ENCODE data around the gene ZNF205. TPM values are rescaled to one million over a fixed set of nuclear protein-coding genes. Genes with fewer than 3 reads are reported as not detected.

Gene ZNF205
- total and polyA plus RNA-seq, 9 of the 15 experiments (the other 6 are each of a cell fraction or from before 2014, with no cell fraction given): 2.4 to 11.8 (median 5.1) TPM; not detected in 2

DNA sequence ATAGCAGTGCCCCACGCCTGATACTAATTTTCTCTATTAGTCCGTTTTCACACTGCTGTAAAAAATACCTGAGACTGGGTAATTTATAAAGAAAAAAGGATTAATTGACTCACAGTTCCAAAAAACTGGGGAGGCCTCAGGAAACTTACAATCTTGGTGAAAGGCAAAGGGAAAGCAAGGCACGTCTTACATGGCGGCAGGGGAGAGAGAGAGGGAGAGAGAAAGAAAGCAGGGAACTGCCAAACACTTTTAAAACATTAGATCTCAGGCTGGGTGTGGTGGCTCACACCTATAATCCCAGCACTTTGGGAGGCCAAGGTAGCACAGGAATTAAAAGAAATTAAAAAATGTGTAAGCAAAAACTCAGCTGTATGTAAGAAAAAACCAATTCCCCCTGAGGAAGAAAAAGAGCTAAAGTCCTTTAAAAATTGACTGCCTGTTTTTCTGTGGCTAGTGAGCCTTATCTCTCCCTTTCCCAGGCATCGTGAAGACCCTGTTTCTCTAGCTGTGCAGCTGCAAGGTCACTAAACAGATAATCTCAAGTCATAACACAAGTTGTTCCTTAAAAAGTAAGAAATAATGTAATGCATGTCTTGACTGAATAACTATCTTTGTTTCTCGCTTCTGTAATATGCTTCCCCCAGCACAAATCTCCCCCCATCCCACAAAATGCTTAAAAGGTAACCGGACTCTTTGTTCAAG, 27.3 kb upstream of the ZNF205 start (continued):
- TF ChIP-seq NFE2L1 (tag; IDR thresholded peaks at IDR 0.05; ENCODE audit: borderline replicate concordance, low read depth): no peak
- TF ChIP-seq ATF7 (IDR thresholded peaks at IDR 0.05): no peak
- TF ChIP-seq, protein P1, sequence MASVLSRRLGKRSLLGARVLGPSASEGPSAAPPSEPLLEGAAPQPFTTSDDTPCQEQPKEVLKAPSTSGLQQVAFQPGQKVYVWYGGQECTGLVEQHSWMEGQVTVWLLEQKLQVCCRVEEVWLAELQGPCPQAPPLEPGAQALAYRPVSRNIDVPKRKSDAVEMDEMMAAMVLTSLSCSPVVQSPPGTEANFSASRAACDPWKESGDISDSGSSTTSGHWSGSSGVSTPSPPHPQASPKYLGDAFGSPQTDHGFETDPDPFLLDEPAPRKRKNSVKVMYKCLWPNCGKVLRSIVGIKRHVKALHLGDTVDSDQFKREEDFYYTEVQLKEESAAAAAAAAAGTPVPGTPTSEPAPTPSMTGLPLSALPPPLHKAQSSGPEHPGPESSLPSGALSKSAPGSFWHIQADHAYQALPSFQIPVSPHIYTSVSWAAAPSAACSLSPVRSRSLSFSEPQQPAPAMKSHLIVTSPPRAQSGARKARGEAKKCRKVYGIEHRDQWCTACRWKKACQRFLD (CRISPR knock-in tag; IDR thresholded peaks at IDR 0.05): 0 out of 2 replicates have a peak, but pooled peaks have one; percentile 36
- no peak for TF ChIP-seq NFIC (IDR thresholded peaks at IDR 0.05)
- no peak for TF ChIP-seq ETV6 (IDR thresholded peaks at IDR 0.05; ENCODE audit: borderline replicate concordance in 1 of 2, low read depth in 2 of 2, low read length in 1 of 2)
- no peak for TF ChIP-seq ETV6 (CRISPR knock-in tag; IDR thresholded peaks at IDR 0.05; ENCODE audit: borderline replicate concordance)
- peak; percentile 55 for TF ChIP-seq CBFA2T3 (IDR thresholded peaks at IDR 0.05)
- TF ChIP-seq, protein P2, sequence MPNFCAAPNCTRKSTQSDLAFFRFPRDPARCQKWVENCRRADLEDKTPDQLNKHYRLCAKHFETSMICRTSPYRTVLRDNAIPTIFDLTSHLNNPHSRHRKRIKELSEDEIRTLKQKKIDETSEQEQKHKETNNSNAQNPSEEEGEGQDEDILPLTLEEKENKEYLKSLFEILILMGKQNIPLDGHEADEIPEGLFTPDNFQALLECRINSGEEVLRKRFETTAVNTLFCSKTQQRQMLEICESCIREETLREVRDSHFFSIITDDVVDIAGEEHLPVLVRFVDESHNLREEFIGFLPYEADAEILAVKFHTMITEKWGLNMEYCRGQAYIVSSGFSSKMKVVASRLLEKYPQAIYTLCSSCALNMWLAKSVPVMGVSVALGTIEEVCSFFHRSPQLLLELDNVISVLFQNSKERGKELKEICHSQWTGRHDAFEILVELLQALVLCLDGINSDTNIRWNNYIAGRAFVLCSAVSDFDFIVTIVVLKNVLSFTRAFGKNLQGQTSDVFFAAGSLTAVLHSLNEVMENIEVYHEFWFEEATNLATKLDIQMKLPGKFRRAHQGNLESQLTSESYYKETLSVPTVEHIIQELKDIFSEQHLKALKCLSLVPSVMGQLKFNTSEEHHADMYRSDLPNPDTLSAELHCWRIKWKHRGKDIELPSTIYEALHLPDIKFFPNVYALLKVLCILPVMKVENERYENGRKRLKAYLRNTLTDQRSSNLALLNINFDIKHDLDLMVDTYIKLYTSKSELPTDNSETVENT (CRISPR knock-in tag; IDR thresholded peaks at IDR 0.05): no peak
- no peak for TF ChIP-seq ZNF165 (CRISPR knock-in tag; IDR thresholded peaks at IDR 0.05; ENCODE audit: borderline replicate concordance)
- TF ChIP-seq, protein P3, sequence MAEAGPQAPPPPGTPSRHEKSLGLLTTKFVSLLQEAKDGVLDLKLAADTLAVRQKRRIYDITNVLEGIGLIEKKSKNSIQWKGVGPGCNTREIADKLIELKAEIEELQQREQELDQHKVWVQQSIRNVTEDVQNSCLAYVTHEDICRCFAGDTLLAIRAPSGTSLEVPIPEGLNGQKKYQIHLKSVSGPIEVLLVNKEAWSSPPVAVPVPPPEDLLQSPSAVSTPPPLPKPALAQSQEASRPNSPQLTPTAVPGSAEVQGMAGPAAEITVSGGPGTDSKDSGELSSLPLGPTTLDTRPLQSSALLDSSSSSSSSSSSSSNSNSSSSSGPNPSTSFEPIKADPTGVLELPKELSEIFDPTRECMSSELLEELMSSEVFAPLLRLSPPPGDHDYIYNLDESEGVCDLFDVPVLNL (CRISPR knock-in tag; IDR thresholded peaks at IDR 0.05; ENCODE audit: low read depth): no peak
- TF ChIP-seq, protein P4, sequence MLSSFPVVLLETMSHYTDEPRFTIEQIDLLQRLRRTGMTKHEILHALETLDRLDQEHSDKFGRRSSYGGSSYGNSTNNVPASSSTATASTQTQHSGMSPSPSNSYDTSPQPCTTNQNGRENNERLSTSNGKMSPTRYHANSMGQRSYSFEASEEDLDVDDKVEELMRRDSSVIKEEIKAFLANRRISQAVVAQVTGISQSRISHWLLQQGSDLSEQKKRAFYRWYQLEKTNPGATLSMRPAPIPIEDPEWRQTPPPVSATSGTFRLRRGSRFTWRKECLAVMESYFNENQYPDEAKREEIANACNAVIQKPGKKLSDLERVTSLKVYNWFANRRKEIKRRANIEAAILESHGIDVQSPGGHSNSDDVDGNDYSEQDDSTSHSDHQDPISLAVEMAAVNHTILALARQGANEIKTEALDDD (IDR thresholded peaks at IDR 0.05): peak; percentile 80
- TF ChIP-seq MBD2 (IDR thresholded peaks at IDR 0.05; ENCODE audit: borderline replicate concordance, low read depth): no peak
- no peak for TF ChIP-seq KLF16 (IDR thresholded peaks at IDR 0.05)
- TF ChIP-seq, protein P5, sequence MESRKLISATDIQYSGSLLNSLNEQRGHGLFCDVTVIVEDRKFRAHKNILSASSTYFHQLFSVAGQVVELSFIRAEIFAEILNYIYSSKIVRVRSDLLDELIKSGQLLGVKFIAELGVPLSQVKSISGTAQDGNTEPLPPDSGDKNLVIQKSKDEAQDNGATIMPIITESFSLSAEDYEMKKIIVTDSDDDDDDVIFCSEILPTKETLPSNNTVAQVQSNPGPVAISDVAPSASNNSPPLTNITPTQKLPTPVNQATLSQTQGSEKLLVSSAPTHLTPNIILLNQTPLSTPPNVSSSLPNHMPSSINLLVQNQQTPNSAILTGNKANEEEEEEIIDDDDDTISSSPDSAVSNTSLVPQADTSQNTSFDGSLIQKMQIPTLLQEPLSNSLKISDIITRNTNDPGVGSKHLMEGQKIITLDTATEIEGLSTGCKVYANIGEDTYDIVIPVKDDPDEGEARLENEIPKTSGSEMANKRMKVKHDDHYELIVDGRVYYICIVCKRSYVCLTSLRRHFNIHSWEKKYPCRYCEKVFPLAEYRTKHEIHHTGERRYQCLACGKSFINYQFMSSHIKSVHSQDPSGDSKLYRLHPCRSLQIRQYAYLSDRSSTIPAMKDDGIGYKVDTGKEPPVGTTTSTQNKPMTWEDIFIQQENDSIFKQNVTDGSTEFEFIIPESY (CRISPR knock-in tag; IDR thresholded peaks at IDR 0.05): 0 out of 2 replicates have a peak, but pooled peaks have one; percentile 18
- TF ChIP-seq, protein P6, sequence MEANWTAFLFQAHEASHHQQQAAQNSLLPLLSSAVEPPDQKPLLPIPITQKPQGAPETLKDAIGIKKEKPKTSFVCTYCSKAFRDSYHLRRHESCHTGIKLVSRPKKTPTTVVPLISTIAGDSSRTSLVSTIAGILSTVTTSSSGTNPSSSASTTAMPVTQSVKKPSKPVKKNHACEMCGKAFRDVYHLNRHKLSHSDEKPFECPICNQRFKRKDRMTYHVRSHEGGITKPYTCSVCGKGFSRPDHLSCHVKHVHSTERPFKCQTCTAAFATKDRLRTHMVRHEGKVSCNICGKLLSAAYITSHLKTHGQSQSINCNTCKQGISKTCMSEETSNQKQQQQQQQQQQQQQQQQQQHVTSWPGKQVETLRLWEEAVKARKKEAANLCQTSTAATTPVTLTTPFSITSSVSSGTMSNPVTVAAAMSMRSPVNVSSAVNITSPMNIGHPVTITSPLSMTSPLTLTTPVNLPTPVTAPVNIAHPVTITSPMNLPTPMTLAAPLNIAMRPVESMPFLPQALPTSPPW (CRISPR knock-in tag; IDR thresholded peaks at IDR 0.05): no peak
- no peak for TF ChIP-seq ZNF764 (CRISPR knock-in tag; IDR thresholded peaks at IDR 0.05; ENCODE audit: low read depth)
- TF ChIP-seq ZNF436 (CRISPR knock-in tag; IDR thresholded peaks at IDR 0.05): no peak
- TF ChIP-seq TCF3 (CRISPR knock-in tag; IDR thresholded peaks at IDR 0.05): peak; percentile 76
- TF ChIP-seq SRSF9 (IDR thresholded peaks at IDR 0.05; ENCODE audit: borderline replicate concordance, low read depth, low read length): no peak
